ENCODE results near the gene NEK6.

The NEK6 gene

GRCh38 chr9:124297551-124297901 is 39.8 kb downstream of the NEK6 start:
- Histone ChIP-seq H3K9me3 (ENCODE audit: control insufficient read depth, low read length) (no peaks in the 10 kb centered on the region), H3K4me3 (ENCODE audit: low read length) (no peak overlapping the region), H3K9ac (ENCODE audit: low read length) (no peak overlapping the region), H3K4me1 (ENCODE audit: control insufficient read depth, insufficient read depth, low read length) (peaks cover 40% of the 10 kb centered on the region), H3K36me3 (ENCODE audit: control insufficient read depth, insufficient read depth, low read length) (no peaks in the 10 kb centered on the region), H3K27me3 (ENCODE audit: control insufficient read depth, insufficient read depth, low read length) (no peaks in the 10 kb centered on the region)

- Histone ChIP-seq H3K4me3 (ENCODE audit: low read length) (no peak overlapping the region), H3K27me3 (ENCODE audit: control insufficient read depth, insufficient read depth, low read length) (no peaks in the 10 kb centered on the region), H3K9ac (ENCODE audit: low read length) (no peak overlapping the region), H3K9me3 (ENCODE audit: control insufficient read depth, low read length) (no peaks in the 10 kb centered on the region), H3K4me1 (ENCODE audit: control insufficient read depth, insufficient read depth, low read length) (peaks cover 40% of the 10 kb centered on the region), H3K36me3 (ENCODE audit: control insufficient read depth, insufficient read depth, low read length) (no peaks in the 10 kb centered on the region)
These were observed 40.3 kb downstream of the NEK6 start for GRCh38 chr9:124297915-124298645.

- peaks cover 37% of the 10 kb centered on the region for H3K4me1 ChIP-seq (ENCODE audit: control insufficient read depth, insufficient read depth, low read length)
- no peaks in the 10 kb centered on the region for H3K9me3 ChIP-seq (ENCODE audit: control insufficient read depth, low read length)
- no peaks in the 10 kb centered on the region for H3K27me3 ChIP-seq (ENCODE audit: control insufficient read depth, insufficient read depth, low read length)
- H3K4me3 ChIP-seq (ENCODE audit: low read length) = no peak overlapping the region
- peaks cover 6% of the 10 kb centered on the region for H3K36me3 ChIP-seq (ENCODE audit: control insufficient read depth, insufficient read depth, low read length)
- H3K9ac ChIP-seq (ENCODE audit: low read length) = no peak overlapping the region
These were observed 41.0 kb downstream of the NEK6 start for GRCh38 chr9:124298646-124299235.

- Histone ChIP-seq H3K4me1 (ENCODE audit: control insufficient read depth, insufficient read depth, low read length) (peaks cover 30% of the 10 kb centered on the region), H3K9me3 (ENCODE audit: control insufficient read depth, low read length) (no peaks in the 10 kb centered on the region), H3K36me3 (ENCODE audit: control insufficient read depth, insufficient read depth, low read length) (peaks cover 11% of the 10 kb centered on the region), H3K9ac (ENCODE audit: low read length) (no peak overlapping the region), H3K4me3 (ENCODE audit: low read length) (no peak overlapping the region), H3K27me3 (ENCODE audit: control insufficient read depth, insufficient read depth, low read length) (no peaks in the 10 kb centered on the region)
These were observed 41.9 kb downstream of the NEK6 start for GRCh38 chr9:124299515-124300090.

- Histone ChIP-seq H3K9ac (ENCODE audit: low read length) (no peak overlapping the region), H3K4me3 (ENCODE audit: low read length) (no peak overlapping the region), H3K4me1 (ENCODE audit: control insufficient read depth, insufficient read depth, low read length) (peaks cover 30% of the 10 kb centered on the region), H3K27me3 (ENCODE audit: control insufficient read depth, insufficient read depth, low read length) (no peaks in the 10 kb centered on the region), H3K9me3 (ENCODE audit: control insufficient read depth, low read length) (no peaks in the 10 kb centered on the region), H3K36me3 (ENCODE audit: control insufficient read depth, insufficient read depth, low read length) (peaks cover 11% of the 10 kb centered on the region)
These were observed 42.6 kb downstream of the NEK6 start for GRCh38 chr9:124300312-124300711.

- Histone ChIP-seq H3K36me3 (ENCODE audit: control insufficient read depth, insufficient read depth, low read length) (peaks cover 18% of the 10 kb centered on the region), H3K9me3 (ENCODE audit: control insufficient read depth, low read length) (no peaks in the 10 kb centered on the region), H3K4me3 (ENCODE audit: low read length) (no peak overlapping the region), H3K27me3 (ENCODE audit: control insufficient read depth, insufficient read depth, low read length) (no peaks in the 10 kb centered on the region), H3K9ac (ENCODE audit: low read length) (no peak overlapping the region), H3K4me1 (ENCODE audit: control insufficient read depth, insufficient read depth, low read length) (peaks cover 15% of the 10 kb centered on the region)
These were observed 45.2 kb downstream of the NEK6 start for GRCh38 chr9:124302921-124303320.

GRCh38 chr9:124303762-124304161 is 46.0 kb downstream of the NEK6 start:
- Histone ChIP-seq H3K4me1 (ENCODE audit: control insufficient read depth, insufficient read depth, low read length) (peaks cover 14% of the 10 kb centered on the region), H3K4me3 (ENCODE audit: low read length) (no peak overlapping the region), H3K9me3 (ENCODE audit: control insufficient read depth, low read length) (no peaks in the 10 kb centered on the region), H3K9ac (ENCODE audit: low read length) (no peak overlapping the region), H3K27me3 (ENCODE audit: control insufficient read depth, insufficient read depth, low read length) (no peaks in the 10 kb centered on the region), H3K36me3 (ENCODE audit: control insufficient read depth, insufficient read depth, low read length) (peaks cover 18% of the 10 kb centered on the region)

GRCh38 chr9:124304285-124304684 is 46.5 kb downstream of the NEK6 start:
- Histone ChIP-seq H3K9ac (ENCODE audit: low read length) (no peak overlapping the region), H3K9me3 (ENCODE audit: control insufficient read depth, low read length) (no peaks in the 10 kb centered on the region), H3K4me3 (ENCODE audit: low read length) (no peak overlapping the region), H3K27me3 (ENCODE audit: control insufficient read depth, insufficient read depth, low read length) (no peaks in the 10 kb centered on the region), H3K4me1 (ENCODE audit: control insufficient read depth, insufficient read depth, low read length) (peaks cover 9% of the 10 kb centered on the region), H3K36me3 (ENCODE audit: control insufficient read depth, insufficient read depth, low read length) (peaks cover 18% of the 10 kb centered on the region)

- Histone ChIP-seq H3K4me3 (ENCODE audit: low read length) (no peak overlapping the region), H3K27me3 (ENCODE audit: control insufficient read depth, insufficient read depth, low read length) (no peaks in the 10 kb centered on the region), H3K9me3 (ENCODE audit: control insufficient read depth, low read length) (no peaks in the 10 kb centered on the region), H3K36me3 (ENCODE audit: control insufficient read depth, insufficient read depth, low read length) (peaks cover 18% of the 10 kb centered on the region), H3K9ac (ENCODE audit: low read length) (no peak overlapping the region), H3K4me1 (ENCODE audit: control insufficient read depth, insufficient read depth, low read length) (no peaks in the 10 kb centered on the region)
These were observed 48.5 kb downstream of the NEK6 start for GRCh38 chr9:124306098-124306735.

- Histone ChIP-seq H3K36me3 (ENCODE audit: control insufficient read depth, insufficient read depth, low read length) (peaks cover 18% of the 10 kb centered on the region), H3K4me3 (ENCODE audit: low read length) (no peak overlapping the region), H3K9ac (ENCODE audit: low read length) (no peak overlapping the region), H3K4me1 (ENCODE audit: control insufficient read depth, insufficient read depth, low read length) (no peaks in the 10 kb centered on the region), H3K27me3 (ENCODE audit: control insufficient read depth, insufficient read depth, low read length) (no peaks in the 10 kb centered on the region), H3K9me3 (ENCODE audit: control insufficient read depth, low read length) (no peaks in the 10 kb centered on the region)
These were observed 49.8 kb downstream of the NEK6 start for GRCh38 chr9:124307379-124308030.

- Histone ChIP-seq H3K9ac (ENCODE audit: low read length) (no peak overlapping the region), H3K27me3 (ENCODE audit: control insufficient read depth, insufficient read depth, low read length) (no peaks in the 10 kb centered on the region), H3K9me3 (ENCODE audit: control insufficient read depth, low read length) (no peaks in the 10 kb centered on the region), H3K36me3 (ENCODE audit: control insufficient read depth, insufficient read depth, low read length) (peaks cover 12% of the 10 kb centered on the region), H3K4me1 (ENCODE audit: control insufficient read depth, insufficient read depth, low read length) (no peaks in the 10 kb centered on the region), H3K4me3 (ENCODE audit: low read length) (no peak overlapping the region)
These were observed 51.1 kb downstream of the NEK6 start for GRCh38 chr9:124308606-124309491.

All from mucosa of stomach (tissue), 1 donor.